GM19043 (cell line): ENCODE measurements around the gene PTPRQ.
"Not testable (repeated sequence)": the region's sequence is repeated elsewhere in the genome, so short reads cannot be mapped to it uniquely, and the experiment has no call there.

ENCODE experiments used
- ATAC-seq: cut with Tn5 transposase; IDR thresholded peaks from one replicate; pipeline ENCODE4 v1.9.1; 2021; ENCODE audit warnings: low read depth; ENCODE audit not compliant: unreplicated experiment

PTPRQ gene

DNA sequence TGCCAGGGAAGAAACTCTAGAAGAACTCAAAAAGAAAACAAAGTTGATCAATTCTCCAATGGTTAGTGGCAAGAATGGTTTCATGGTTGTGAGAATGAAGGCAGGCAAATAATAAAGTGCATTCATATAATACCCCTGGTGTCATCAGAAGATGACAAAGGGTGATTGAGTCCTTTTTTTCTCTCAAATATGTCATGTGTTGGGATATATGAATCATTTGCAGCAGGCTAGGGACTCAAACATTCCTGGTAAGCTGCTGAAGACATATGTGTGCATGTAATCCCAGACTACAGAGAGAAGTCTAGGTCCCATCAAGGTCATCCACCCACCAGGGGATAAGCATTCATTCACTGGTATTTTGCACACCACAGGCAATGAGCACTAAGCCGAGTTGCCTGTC, 181.0 kb downstream of the PTPRQ start:
- no peak for ATAC-seq

DNA sequence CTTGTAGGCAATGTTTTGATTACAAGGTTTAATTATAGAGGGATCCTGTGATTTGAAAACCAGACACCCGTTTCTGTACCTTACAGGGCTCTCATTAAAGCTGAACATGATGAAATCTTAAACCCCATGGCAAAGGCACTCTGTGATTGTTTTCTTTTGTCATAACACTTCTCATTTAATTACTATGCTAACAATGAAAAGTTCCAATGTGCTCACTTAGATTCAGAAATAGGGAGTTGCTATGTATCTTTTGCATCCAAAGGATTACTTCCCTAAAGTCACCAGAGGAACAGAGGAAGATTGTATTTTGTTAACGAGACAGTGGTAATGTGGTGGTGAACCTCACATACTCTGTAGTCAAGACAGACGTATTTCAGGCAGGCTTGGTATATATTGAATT, 181.9 kb downstream of the PTPRQ start:
- ATAC-seq, result no peak

DNA sequence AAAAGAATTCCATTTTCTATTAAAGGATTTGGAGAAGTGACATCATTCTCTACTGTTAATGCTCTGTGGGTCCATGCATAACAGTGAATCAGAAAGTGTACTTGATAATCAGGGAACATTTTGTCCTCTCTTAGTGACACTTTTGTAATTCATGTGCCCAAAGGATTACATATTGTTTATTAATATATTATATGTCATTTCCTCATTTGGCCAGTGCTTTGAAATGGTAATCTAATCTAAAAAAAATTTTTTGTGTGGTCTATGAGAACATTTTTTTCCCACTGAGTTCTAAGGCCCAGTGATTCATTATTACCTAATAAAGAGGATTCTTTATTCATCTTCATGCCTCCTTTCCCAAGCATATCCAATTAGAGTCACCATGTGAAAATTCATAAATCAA, 183.7 kb downstream of the PTPRQ start:
- no peak for ATAC-seq

GRCh38 chr12:80632835-80633234, 188.8 kb downstream of the PTPRQ start:
- no peak for ATAC-seq

DNA sequence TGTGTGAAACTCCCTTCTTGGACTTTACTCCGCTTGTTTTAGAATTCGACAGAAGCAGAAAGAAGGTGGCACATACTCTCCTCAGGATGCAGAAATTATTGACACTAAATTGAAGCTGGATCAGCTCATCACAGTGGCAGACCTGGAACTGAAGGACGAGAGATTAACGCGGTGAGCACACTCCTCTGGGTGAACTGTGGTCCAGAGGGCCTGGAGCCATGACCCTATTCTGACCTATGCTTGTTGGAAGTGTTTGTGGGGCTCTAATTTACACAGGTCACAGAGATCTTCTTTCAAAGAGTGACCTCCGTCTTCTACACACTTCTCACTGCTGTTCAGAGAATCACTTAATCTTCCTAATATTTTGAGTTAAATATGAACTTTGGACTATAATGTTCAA, 190.9 kb downstream of the PTPRQ start:
- no peak for ATAC-seq

DNA sequence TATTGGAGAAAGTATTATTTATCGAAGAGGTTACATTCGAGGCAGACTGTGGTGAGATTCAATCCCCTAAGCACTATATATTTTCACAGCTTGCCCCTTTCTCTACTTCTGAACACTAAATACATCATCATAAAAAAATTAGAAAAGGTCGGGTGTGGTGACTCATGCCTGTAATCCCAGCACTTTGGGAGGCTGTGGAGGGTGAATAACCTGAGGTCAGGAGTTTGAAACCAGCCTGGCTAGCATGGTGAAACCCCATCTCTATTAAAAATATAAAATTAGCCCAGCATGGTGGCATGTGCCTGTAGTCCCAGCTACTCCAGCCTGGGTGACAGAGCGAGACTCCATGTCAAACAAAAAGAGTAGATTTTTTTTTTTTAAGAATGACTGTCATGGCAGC, 192.8 kb downstream of the PTPRQ start:
- ATAC-seq, result no peak

GRCh38 chr12:80641936-80642335, 197.9 kb downstream of the PTPRQ start:
- ATAC-seq, result no peak

DNA sequence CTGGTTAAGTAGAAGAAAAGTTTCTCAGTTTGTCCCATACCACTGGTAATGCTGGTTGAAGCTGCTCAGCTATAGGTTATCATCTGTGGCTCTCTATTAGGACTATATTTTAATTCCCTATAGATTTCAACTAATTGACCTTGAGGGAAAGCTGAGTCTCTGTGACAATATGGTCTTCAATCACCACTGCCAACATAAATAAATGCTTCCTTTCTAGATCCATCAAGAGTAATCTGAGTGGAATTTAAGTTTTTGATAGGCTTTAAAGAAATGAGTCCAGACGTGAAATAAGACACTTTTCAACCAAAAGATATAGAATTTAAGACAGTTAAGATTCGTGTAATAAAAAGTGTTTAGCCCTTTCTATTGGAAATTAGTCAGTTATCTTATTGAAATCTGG, 199.9 kb downstream of the PTPRQ start:
- ATAC-seq, result no peak

GRCh38 chr12:80648881-80649280, 204.8 kb downstream of the PTPRQ start:
- no peak for ATAC-seq

- ATAC-seq, result no peak
Observed at GRCh38 chr12:80655751-80656150, 211.7 kb downstream of the PTPRQ start.

DNA sequence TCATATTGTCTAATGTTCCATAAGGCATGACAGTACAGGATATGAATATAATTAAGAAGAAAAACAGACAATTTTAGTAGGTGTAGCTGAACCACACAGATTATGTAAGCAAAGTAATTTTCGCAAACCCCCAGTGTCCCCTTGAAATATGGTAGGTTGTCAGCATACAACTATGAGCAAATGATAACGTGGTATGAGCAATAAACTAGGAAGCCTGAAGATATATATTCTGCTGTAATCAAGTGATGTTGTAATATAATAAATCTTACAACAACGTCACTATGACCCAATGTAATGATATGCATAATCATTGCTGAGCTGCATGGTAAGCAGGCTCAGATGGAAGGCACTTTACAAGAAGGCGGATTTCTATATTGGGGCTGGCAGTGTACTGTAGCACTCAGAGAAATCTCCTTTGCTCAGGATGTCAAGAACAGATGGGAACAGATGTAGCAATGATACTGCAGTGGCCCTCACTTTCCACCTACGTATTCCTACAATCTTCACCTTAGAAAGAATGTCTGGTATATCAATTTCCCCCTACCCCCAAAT, 215.6 kb downstream of the PTPRQ start:
- no peak for ATAC-seq

DNA sequence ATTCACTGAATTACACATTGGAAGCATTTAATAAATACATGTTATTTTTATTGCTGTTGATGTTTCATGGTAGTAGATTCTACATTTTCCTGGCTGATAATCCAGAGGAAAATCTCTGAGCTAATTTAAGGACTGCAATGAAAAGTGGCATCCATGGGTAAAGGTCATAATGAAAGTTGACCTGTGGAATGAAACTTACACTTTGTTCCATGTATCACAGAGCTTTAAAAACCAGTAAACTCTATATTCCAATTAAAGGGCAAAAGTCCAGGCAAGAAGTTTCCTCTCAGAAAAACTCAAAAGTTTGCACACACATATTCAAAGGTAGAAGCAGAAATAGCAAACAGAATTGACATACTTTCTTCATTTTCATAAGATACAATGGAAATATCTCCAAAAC, 218.6 kb downstream of the PTPRQ start:
- no peak for ATAC-seq

GRCh38 chr12:80670214-80670613, 226.2 kb downstream of the PTPRQ start:
- no peak for ATAC-seq

GRCh38 chr12:80676042-80676636, 232.1 kb downstream of the PTPRQ start:
- ATAC-seq, result not testable (repeated sequence)

DNA sequence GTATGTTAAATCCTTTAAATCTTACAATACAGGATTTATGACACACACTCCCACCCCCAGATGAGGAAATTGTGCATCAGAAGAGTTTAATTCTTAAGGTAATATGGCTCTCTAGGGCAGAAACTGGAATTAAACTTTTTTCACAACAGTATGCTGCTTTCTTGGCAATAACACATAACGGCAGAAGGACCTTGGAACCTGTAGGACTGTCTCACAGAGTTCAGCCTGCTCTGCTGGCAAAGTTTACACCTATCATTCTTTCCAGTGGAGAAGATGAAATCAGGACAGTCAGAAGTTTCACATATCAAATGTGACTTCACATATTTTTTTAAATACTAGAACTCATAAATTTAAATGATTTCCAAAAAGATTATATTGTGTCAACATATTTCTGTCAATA, 232.8 kb downstream of the PTPRQ start:
- no peak for ATAC-seq

- no peak for ATAC-seq
Observed at GRCh38 chr12:80677994-80678393, 234.0 kb downstream of the PTPRQ start.

- no peak for ATAC-seq
Observed at GRCh38 chr12:80679346-80680131, 235.5 kb downstream of the PTPRQ start.

DNA sequence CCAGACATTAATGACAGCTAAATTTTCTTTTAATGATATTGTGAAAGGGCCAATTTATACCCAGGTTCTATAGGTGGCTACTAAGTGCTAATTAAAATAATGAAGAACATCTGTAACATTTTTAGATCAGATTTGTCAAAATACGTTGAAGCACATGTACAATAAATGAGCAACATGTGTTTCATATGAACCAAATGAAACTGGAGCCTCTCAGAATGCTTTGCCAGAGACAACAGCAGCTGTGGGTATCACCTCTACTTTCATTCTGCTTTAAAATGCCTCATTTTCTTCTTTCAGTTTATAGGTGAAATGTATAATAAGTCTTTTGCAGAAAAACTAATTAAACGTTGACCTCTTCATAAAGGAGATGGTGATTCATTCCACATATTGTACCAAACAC, 237.3 kb downstream of the PTPRQ start:
- no peak for ATAC-seq

DNA sequence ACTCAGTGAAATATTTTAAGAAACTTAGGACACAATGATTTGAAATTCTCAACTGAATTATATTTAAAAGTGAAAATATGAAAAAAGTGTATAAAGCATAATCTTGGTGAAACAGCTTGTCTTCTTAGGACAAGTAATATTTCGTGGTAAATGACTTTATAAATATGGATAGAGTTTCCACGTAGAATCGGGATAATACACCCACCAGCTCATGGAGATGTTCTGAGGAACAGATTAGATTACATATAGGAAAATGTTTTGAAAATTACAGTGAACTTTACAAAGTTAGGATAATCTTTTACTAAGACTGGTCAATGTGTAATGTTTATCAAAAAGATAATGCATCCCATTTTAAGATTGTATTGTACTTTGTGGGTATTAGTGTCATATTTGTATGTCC, 237.8 kb downstream of the PTPRQ start:
- ATAC-seq, result no peak

DNA sequence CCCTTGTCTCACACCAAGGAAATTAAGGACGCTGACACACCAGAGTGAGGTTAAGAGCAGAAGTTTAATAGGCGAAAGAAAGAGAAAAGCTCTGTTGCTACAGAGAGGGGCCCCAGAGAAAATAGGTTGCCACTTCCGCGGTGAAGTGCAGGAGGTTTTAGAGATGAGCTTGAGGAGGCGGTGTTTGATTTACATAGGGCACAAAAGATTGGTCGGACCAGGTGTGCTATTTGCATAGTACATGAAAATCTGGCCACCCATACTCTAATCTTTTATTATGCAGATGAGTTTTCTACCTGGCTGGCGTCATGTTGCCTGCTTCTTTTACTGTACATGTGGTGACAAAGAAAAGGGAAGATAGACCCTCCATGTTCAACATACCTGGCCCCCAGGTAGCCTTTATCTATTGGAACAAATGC, 240.1 kb downstream of the PTPRQ start:
- no peak for ATAC-seq

DNA sequence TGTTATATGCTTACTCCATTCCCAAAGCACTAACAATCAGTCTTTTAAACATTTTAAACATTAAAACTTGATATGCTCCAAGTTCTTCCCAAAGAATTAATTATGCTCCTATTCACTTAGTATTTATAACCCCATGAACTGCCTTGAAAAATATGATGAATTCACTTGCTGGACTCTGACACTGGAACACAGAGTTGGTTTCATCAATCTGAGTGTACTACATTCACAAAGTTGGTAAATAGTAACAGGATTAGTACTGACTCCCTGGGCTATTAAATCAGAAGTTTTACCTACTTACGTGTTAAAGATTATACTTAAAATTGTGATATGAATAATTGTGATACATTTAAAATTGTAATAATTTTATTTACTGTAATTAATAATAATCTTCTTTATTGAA, 246.1 kb downstream of the PTPRQ start:
- no peak for ATAC-seq

DNA sequence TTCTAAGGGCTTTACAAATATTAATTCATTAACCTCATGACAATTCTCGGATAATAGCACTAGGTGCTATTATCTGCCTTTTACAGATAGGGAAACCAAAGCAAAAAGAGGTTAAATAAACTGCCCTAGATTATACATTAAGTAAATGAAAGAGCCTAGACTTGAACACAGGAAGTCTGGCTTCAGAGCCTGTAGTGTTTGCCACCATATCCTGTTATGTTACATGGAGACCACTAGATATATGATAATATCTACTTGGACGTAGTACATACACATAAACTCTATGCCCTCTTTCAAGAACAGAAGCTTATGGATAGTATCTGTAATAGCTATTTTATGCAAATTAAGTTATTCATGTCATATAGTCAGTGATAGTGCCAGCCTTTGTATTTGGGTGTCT, 246.5 kb downstream of the PTPRQ start:
- no peak for ATAC-seq
